H1 (cell line): ENCODE results near the gene PPM1D. TPM values are rescaled to one million over a fixed set of nuclear protein-coding genes. Genes with fewer than 3 reads are reported as not detected.
"Not testable (repeated sequence)": the region's sequence is repeated elsewhere in the genome, so short reads cannot be mapped to it uniquely, and the experiment has no call there.

Experiments
- CTCF ChIA-PET: fragments of 300-600 bp; sonication (Branson Sonifier 250); formaldehyde crosslinking; loops from one replicate; lab custom pipeline; 2021; ENCODE audit not compliant: partially characterized antibody; lab: Charles Lee
- POLR2A ChIA-PET: fragments of 300-600 bp; sonication (Branson Sonifier 250); formaldehyde crosslinking; loops from one replicate; lab custom pipeline; 2021; ENCODE audit warnings: inconsistent platforms; ENCODE audit not compliant: partially characterized antibody; lab: Charles Lee
- DNase-seq, 2 experiments: peaks; one replicate each; pipeline versions ENCODE4 v3.0.0 to v3.0.0-alpha.2; 2010 to 2022; ENCODE audit warnings: low spot score in 2 of 2, low read depth in 1 of 2, mixed read lengths in 1 of 2
- FAIRE-seq: peaks from 2 replicates; lab custom pipeline; 2011; peaks lifted over from hg19 to GRCh38; lab: Jason Lieb, UNC
- H2AFZ ChIP-seq: 2 replicates; pipeline ENCODE4 v1.8.1; 2012; ENCODE audit warnings: low read length, inconsistent platforms
- H2AK5ac ChIP-seq: 2 replicates; pipeline ENCODE4 v1.6.1; 2013; ENCODE audit warnings: low read depth, low read length
- H2BK120ac ChIP-seq: replicated peaks from 2 replicates; pipeline ENCODE3; 2013; ENCODE audit warnings: low read depth, low read length, inconsistent platforms
- H2BK12ac ChIP-seq: 2 replicates; pipeline ENCODE4 v1.6.1; 2013; ENCODE audit warnings: low read depth, low read length
- H2BK15ac ChIP-seq: 2 replicates; pipeline ENCODE4 v1.6.1; 2013; ENCODE audit warnings: low read length
- H2BK20ac ChIP-seq: 2 replicates; pipeline ENCODE4 v1.6.1; 2013; ENCODE audit warnings: low read length
- H2BK5ac ChIP-seq: 2 replicates; pipeline ENCODE4 v1.6.1; 2013; ENCODE audit warnings: low read depth, low read length
- H3K14ac ChIP-seq: 2 replicates; pipeline ENCODE4 v1.6.1; 2013; ENCODE audit warnings: inconsistent platforms; ENCODE audit not compliant: insufficient read length
- H3K18ac ChIP-seq: 2 replicates; pipeline ENCODE4 v1.6.1; 2013; ENCODE audit warnings: low read length; ENCODE audit errors: extremely low read depth
- H3K23ac ChIP-seq: 2 replicates; pipeline ENCODE4 v1.6.1; 2013; ENCODE audit warnings: inconsistent platforms; ENCODE audit not compliant: insufficient read length
- H3K23me2 ChIP-seq: 2 replicates; pipeline ENCODE4 v1.6.1; 2013; ENCODE audit warnings: low read depth, low read length
- H3K27ac ChIP-seq: 2 replicates; pipeline ENCODE4 v1.6.1; 2011; ENCODE audit warnings: low read depth, low read length, inconsistent platforms
- H3K27me3 ChIP-seq, 4 experiments: replicated peaks in 1 of 4; 1 replicate in 1 of 4; 2 replicates in 3 of 4; pipeline versions ENCODE4 v1.6.1 to v1.8.1; 2011 to 2013; ENCODE audit warnings: low read length in 3 of 4, mild to moderate bottlenecking in 3 of 4, inconsistent platforms in 2 of 4, mixed read lengths in 2 of 4, moderate library complexity in 1 of 4; ENCODE audit not compliant: control insufficient read depth in 3 of 4, insufficient read depth in 3 of 4; ENCODE audit errors: extremely low read depth in 1 of 4
- H3K36me3 ChIP-seq, 4 experiments: 2 replicates each; pipeline versions ENCODE4 v1.6.1 to v1.8.1; 2011 to 2013; ENCODE audit warnings: mild to moderate bottlenecking in 4 of 4, low read length in 3 of 4, moderate library complexity in 2 of 4, control low read depth in 1 of 4, inconsistent platforms in 1 of 4; ENCODE audit not compliant: insufficient read depth in 4 of 4, control insufficient read depth in 2 of 4
- H3K4ac ChIP-seq: replicated peaks from 2 replicates; pipeline ENCODE3; 2013; ENCODE audit warnings: low read length, low read depth, mixed read lengths, inconsistent platforms; ENCODE audit not compliant: insufficient read length
- H3K4me1 ChIP-seq, 4 experiments: replicated peaks in 1 of 4; 1 replicate in 1 of 4; 2 replicates in 3 of 4; pipeline versions ENCODE4 v1.6.1 to v1.8.1; 2011 to 2013; ENCODE audit warnings: low read length in 3 of 4, inconsistent platforms in 2 of 4, mixed read lengths in 1 of 4; ENCODE audit not compliant: insufficient read depth in 4 of 4, control insufficient read depth in 3 of 4
- H3K4me2 ChIP-seq, 2 experiments: 2 replicates each; pipeline versions ENCODE4 v1.6.1 to v1.8.1; 2011 to 2013; ENCODE audit warnings: low read depth in 2 of 2, low read length in 2 of 2, control low read depth in 1 of 2, inconsistent platforms in 1 of 2, mild to moderate bottlenecking in 1 of 2; ENCODE audit not compliant: insufficient read depth in 1 of 2
- H3K4me3 ChIP-seq, 4 experiments: fragments of 200-600, 300-600 bp in 1 of 4; sonication (generic), shearing (Covaris generic), sonication (Bioruptor Twin) in 1 of 4; 2 replicates each; pipeline versions ENCODE4 v1.5.1 to v1.8.1; 2011 to 2016; ENCODE audit warnings: low read length in 4 of 4, low read depth in 3 of 4, control low read depth in 2 of 4, inconsistent platforms in 2 of 4, mild to moderate bottlenecking in 2 of 4, mixed read lengths in 1 of 4, moderate library complexity in 1 of 4; ENCODE audit not compliant: insufficient read depth in 2 of 4; ENCODE audit errors: extremely low read depth in 1 of 4
- H3K56ac ChIP-seq: replicated peaks from 2 replicates; pipeline ENCODE3; 2013; ENCODE audit warnings: low read depth, mild to moderate bottlenecking, mixed read lengths, low read length, inconsistent platforms; ENCODE audit not compliant: insufficient read length
- H3K79me1 ChIP-seq: 2 replicates; pipeline ENCODE4 v1.6.1; 2013; ENCODE audit warnings: low read depth, low read length, control low read depth
- H3K79me2 ChIP-seq, 2 experiments: 2 replicates each; pipeline versions ENCODE4 v1.6.1 to v1.8.1; 2012 to 2013; ENCODE audit warnings: low read length in 2 of 2, mild to moderate bottlenecking in 2 of 2, inconsistent platforms in 1 of 2; ENCODE audit not compliant: insufficient read depth in 2 of 2, control insufficient read depth in 1 of 2
- H3K9ac ChIP-seq, 4 experiments: replicated peaks in 1 of 4; 1 replicate in 1 of 4; 2 replicates in 3 of 4; pipeline versions ENCODE4 v1.6.1 to v1.8.1; 2011 to 2013; ENCODE audit warnings: low read depth in 3 of 4, low read length in 3 of 4, control low read depth in 2 of 4, mild to moderate bottlenecking in 2 of 4, moderate library complexity in 2 of 4, inconsistent platforms in 1 of 4; ENCODE audit errors: extremely low read depth in 1 of 4
- H3K9me3 ChIP-seq, 2 experiments: 2 replicates each; pipeline versions ENCODE4 v1.6.1 to v1.8.1; 2012 to 2013; ENCODE audit warnings: mild to moderate bottlenecking in 2 of 2, moderate library complexity in 2 of 2, control low read depth in 1 of 2, inconsistent platforms in 1 of 2, low read depth in 1 of 2, low read length in 1 of 2, mixed read lengths in 1 of 2; ENCODE audit not compliant: insufficient read depth in 2 of 2
- H4K20me1 ChIP-seq, 2 experiments: replicated peaks in 1 of 2; 2 replicates each; pipeline versions ENCODE3 to v1.8.1; 2011 to 2013; ENCODE audit warnings: inconsistent platforms in 2 of 2, low read length in 2 of 2, mild to moderate bottlenecking in 1 of 2; ENCODE audit not compliant: insufficient read depth in 2 of 2, control insufficient read depth in 1 of 2
- H4K5ac ChIP-seq: 2 replicates; pipeline ENCODE4 v1.6.1; 2013; ENCODE audit warnings: low read length, low read depth, mixed read lengths, inconsistent platforms; ENCODE audit not compliant: insufficient read length
- H4K8ac ChIP-seq: 2 replicates; pipeline ENCODE4 v1.8.0; 2013; ENCODE audit warnings: mild to moderate bottlenecking, moderate library complexity, low read length, inconsistent platforms; ENCODE audit not compliant: insufficient read depth; ENCODE audit errors: extremely low read depth
- H4K91ac ChIP-seq: replicated peaks from 2 replicates; pipeline ENCODE3; 2013; ENCODE audit warnings: low read length, mixed read lengths, inconsistent platforms; ENCODE audit not compliant: insufficient read length
- WGBS, 2 experiments: shearing (Covaris generic) in 1 of 2; methylation state at CpG; one replicate each; pipeline versions ENCODE4 v1.1.6 to v1.1.7; 2013 to 2015; ENCODE audit warnings: low lambda C conversion rate in 2 of 2, mixed read lengths in 2 of 2, inconsistent platforms in 1 of 2, low coverage in 1 of 2, missing lambda C conversion rate in 1 of 2; ENCODE audit not compliant: insufficient replicate concordance in 2 of 2, insufficient coverage in 1 of 2, insufficient read length in 1 of 2; ENCODE audit errors: extremely low coverage in 1 of 2, missing lambda C conversion rate in 1 of 2; 5-methylcytosine and 5-hydroxymethylcytosine counted together
- polyA plus RNA-seq, 7 experiments: library from polyadenylated mRNA; depleted of rRNA in 3 of 7; stranded (reverse) in 5 of 7; unstranded in 2 of 7; fragments of >200 nt in 5 of 7; fragments of 200-250 nt in 2 of 7; gene quantifications; 1 replicate in 5 of 7; 2 replicates in 1 of 7; 4 replicates in 1 of 7; pipeline versions ENCODE4 v1.2.1 to v1.2.3, GENCODE V29; 2011 to 2013; ENCODE audit warnings: missing spikeins in 2 of 7, mixed read lengths in 2 of 7
- total RNA-seq: library from RNA; stranded (reverse); fragmentation: NEBNext Ultra II Directional; extraction: Animal tissue kit (Norgen Biotek cat#: 25700); gene quantifications from 2 replicates; pipeline ENCODE4 v1.2.1, GENCODE V29; 2021

Gene PPM1D
- total and polyA plus RNA-seq, 2 of the 8 experiments (the other 6 are each of a cell fraction or from before 2014, with no cell fraction given), result 5.0 to 16.7 TPM

- not testable (repeated sequence) for H3K27ac ChIP-seq, H3K36me3 ChIP-seq, H3K23ac ChIP-seq, H2BK120ac ChIP-seq, H3K79me1 ChIP-seq, H4K91ac ChIP-seq, H2BK15ac ChIP-seq, H3K23me2 ChIP-seq, H3K4ac ChIP-seq, H3K4me1 ChIP-seq, H3K14ac ChIP-seq, H3K4me3 ChIP-seq, H3K9me3 ChIP-seq, H4K5ac ChIP-seq, H4K20me1 ChIP-seq, H3K9ac ChIP-seq, H3K18ac ChIP-seq, H3K79me2 ChIP-seq, H3K4me2 ChIP-seq, H3K27me3 ChIP-seq, H2AFZ ChIP-seq, FAIRE-seq, H2BK12ac ChIP-seq, H2BK20ac ChIP-seq, H4K8ac ChIP-seq, H2BK5ac ChIP-seq, H2AK5ac ChIP-seq, H3K56ac ChIP-seq, DNase-seq
- 93% methylated on average over 7 of the region's 7 CpGs; no CpG with 5 or more reads in 1 of the 2 experiments for WGBS, 2 experiments
- ChIA-PET POLR2A (interaction anchor here (0.5 kb wide), 1 partner anchor 8 kb away, joined by 3 read pairs; no protein-coding TSS in a partner anchor), CTCF (interaction anchor here (0.7 to 1.6 kb wide), 4 partner anchors 8 to 45 kb away, joined by 3 to 7 read pairs (median 4); no protein-coding TSS in a partner anchor)
Measured at GRCh38 chr17:60594170-60594569, 5.8 kb upstream of the PPM1D start.
